Stomach (tissue), 9 donors: ENCODE results near the gene PRKAR2B. TPM values are rescaled to one million over a fixed set of nuclear protein-coding genes. Genes with fewer than 3 reads are reported as not detected.

Source experiments
- DNase-seq, 2 donors: peaks; one replicate each; pipeline versions ENCODE4 v3.0.0 to v3.0.0-alpha.2; 2013 to 2019
- H3K27ac ChIP-seq, 5 donors: fragments of 200-600 bp in 4 of 5; sonication (generic) in 4 of 5; one replicate each; pipeline ENCODE4 v1.5.1; 2013 to 2019; ENCODE audit warnings: mild to moderate bottlenecking in 1 of 5, moderate library complexity in 1 of 5
- H3K27me3 ChIP-seq, 3 donors: fragments of 200-600 bp; sonication (generic); one replicate each; pipeline ENCODE4 v1.5.1; 2017 to 2019; ENCODE audit warnings: mixed run types in 1 of 3
- H3K36me3 ChIP-seq, 4 donors: fragments of 200-600 bp; sonication (generic); 1 replicate in 3 of 4; 2 replicates in 1 of 4; pipeline ENCODE4 v1.5.1; 2016 to 2019
- H3K4me1 ChIP-seq, 4 donors: fragments of 200-600 bp; sonication (generic); one replicate each; pipeline ENCODE4 v1.5.1; 2016 to 2019
- H3K4me3 ChIP-seq, 4 donors: fragments of 200-600 bp; sonication (generic) in 3 of 4; one replicate each; pipeline ENCODE4 v1.5.1; 2016 to 2019; ENCODE audit warnings: mild to moderate bottlenecking in 1 of 4
- H3K9me3 ChIP-seq, 4 donors: fragments of 200-600 bp; sonication (generic); one replicate each; pipeline ENCODE4 v1.5.1; 2016 to 2019
- EP300 ChIP-seq: sonication (generic); formaldehyde crosslinking; IDR thresholded peaks from one replicate; pipeline ENCODE4 v1.6.1; 2017; ENCODE audit warnings: antibody characterized with exemption
- POLR2A ChIP-seq, 4 donors: fragments of 450-650 bp; IDR thresholded peaks; one replicate each; pipeline ENCODE4 v1.6.1; 2016; ENCODE audit warnings: antibody characterized with exemption in 4 of 4, control low read depth in 2 of 4, mild to moderate bottlenecking in 1 of 4, moderate library complexity in 1 of 4
- POLR2AphosphoS5 ChIP-seq, 3 donors: sonication (generic); formaldehyde crosslinking; IDR thresholded peaks; one replicate each; pipeline ENCODE4 v1.6.1; 2016; ENCODE audit warnings: antibody characterized with exemption in 3 of 3
- WGBS, 5 donors: extraction: QIAGEN DNeasy Blood & Tissue Kit in 3 of 5; methylation state at CpG; one replicate each; pipeline versions ENCODE4 v1.1.5 to v1.1.7; 2013 to 2018; 5-methylcytosine and 5-hydroxymethylcytosine counted together
- intact Hi-C: fragments of 100-400 bp; cut with DNase I; formaldehyde crosslinking; loops from one replicate; pipeline ENCODE4 v1.15.1; 2023; ENCODE audit warnings: low total_unique reads
- polyA plus RNA-seq, 3 donors: library from polyadenylated mRNA; stranded (reverse); fragments of 200-250 nt; gene quantifications; one replicate each; pipeline ENCODE4 v1.2.3, GENCODE V29; 2013
- total RNA-seq, 5 donors: library from RNA; depleted of rRNA; stranded (reverse); fragments of >200 nt; gene quantifications; one replicate each; pipeline versions ENCODE4 v1.1.0 to v1.2.3, GENCODE V29; 2014 to 2016
- TF ChIP-seq, protein P1 (sequence below), 7 experiments: fragments of 450-650 bp in 4 of 7; fragments of 200-600 bp in 3 of 7; sonication (generic) in 3 of 7; IDR thresholded peaks; one replicate each; pipeline ENCODE4 v1.5.1; 2016 to 2019; ENCODE audit warnings: antibody characterized with exemption in 7 of 7, control low read depth in 2 of 7, mild to moderate bottlenecking in 1 of 7
- donor health status: healthy with polysubstance abuse.
- donor health status: Bipolar disorder and iron deficiency.
- donor health status: healthy.

PRKAR2B gene
- total and polyA plus RNA-seq, 8 donors, result 4.7 to 39.6 (median 15.2) TPM

DNA sequence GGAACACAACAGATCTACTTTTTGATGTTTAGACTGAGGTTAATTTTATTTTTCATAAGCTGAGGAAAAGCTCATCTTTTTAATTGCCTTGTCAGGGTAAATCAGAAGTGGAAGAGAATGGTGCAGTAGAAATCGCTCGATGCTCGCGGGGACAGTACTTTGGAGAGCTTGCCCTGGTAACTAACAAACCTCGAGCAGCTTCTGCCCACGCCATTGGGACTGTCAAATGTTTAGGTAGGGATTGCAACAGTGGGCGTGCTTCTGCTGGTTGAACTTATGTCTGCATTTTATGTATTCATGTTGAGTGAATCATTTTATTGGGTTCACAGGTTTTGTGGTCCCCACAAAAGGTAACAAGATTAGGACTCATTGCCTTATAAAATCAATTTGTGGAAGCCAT, 112.6 kb downstream of the PRKAR2B start:
- DNase-seq, result no peak
- Histone ChIP-seq H3K36me3 (peaks cover 0 to 4% (median 0%) of the 10 kb centered on the region in 4 donors), H3K4me3 (no peak overlapping the region), H3K27me3 (no peaks in the 10 kb centered on the region), H3K9me3 (no peaks in the 10 kb centered on the region), H3K27ac (no peak overlapping the region), H3K4me1 (no peaks in the 10 kb centered on the region)
- TF ChIP-seq, protein P1, sequence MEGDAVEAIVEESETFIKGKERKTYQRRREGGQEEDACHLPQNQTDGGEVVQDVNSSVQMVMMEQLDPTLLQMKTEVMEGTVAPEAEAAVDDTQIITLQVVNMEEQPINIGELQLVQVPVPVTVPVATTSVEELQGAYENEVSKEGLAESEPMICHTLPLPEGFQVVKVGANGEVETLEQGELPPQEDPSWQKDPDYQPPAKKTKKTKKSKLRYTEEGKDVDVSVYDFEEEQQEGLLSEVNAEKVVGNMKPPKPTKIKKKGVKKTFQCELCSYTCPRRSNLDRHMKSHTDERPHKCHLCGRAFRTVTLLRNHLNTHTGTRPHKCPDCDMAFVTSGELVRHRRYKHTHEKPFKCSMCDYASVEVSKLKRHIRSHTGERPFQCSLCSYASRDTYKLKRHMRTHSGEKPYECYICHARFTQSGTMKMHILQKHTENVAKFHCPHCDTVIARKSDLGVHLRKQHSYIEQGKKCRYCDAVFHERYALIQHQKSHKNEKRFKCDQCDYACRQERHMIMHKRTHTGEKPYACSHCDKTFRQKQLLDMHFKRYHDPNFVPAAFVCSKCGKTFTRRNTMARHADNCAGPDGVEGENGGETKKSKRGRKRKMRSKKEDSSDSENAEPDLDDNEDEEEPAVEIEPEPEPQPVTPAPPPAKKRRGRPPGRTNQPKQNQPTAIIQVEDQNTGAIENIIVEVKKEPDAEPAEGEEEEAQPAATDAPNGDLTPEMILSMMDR (IDR thresholded peaks at IDR 0.05), result no peak
- TF ChIP-seq POLR2A (IDR thresholded peaks at IDR 0.05) (no peak), EP300 (no peak), POLR2AphosphoS5 (IDR thresholded peaks at IDR 0.05) (no peak)
- intact Hi-C loops, result no loop called here
- WGBS, 5 donors, result 90 to 97% (median 95%) methylated on average over 7 of the region's 7 CpGs

DNA sequence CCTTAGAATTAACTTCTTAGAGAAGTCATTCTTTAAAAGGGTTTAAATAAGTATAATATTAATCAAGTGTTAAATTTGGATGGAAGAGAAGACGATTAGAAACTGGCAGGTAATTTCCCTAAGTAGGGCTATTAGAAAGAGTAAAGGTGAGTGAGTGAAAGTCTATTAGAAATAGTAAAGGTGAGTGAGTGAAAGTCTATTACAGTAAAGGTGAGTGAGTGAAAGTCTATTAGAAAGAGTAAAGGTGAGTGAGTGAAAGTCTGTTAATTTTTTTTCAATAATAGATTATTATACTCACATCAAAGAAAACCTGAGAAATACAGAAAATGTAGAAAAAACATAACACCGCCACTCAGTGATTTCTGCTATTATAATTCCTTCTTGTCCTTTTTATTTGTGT, 113.5 kb downstream of the PRKAR2B start:
- WGBS, 5 donors, result 77 to 90% (median 82%) methylated on average over 2 of the region's 2 CpGs
- Histone ChIP-seq H3K27me3 (no peaks in the 10 kb centered on the region), H3K9me3 (no peaks in the 10 kb centered on the region), H3K4me1 (no peaks in the 10 kb centered on the region), H3K4me3 (no peak overlapping the region), H3K27ac (no peak overlapping the region), H3K36me3 (peaks cover 0 to 4% (median 0%) of the 10 kb centered on the region in 4 donors)
- intact Hi-C loops, result no loop called here
- TF ChIP-seq POLR2AphosphoS5 (IDR thresholded peaks at IDR 0.05), result no peak
- TF ChIP-seq, protein P1 (IDR thresholded peaks at IDR 0.05), result no peak
- no peak for TF ChIP-seq EP300
- TF ChIP-seq POLR2A (IDR thresholded peaks at IDR 0.05), result no peak
- DNase-seq, result no peak

DNA sequence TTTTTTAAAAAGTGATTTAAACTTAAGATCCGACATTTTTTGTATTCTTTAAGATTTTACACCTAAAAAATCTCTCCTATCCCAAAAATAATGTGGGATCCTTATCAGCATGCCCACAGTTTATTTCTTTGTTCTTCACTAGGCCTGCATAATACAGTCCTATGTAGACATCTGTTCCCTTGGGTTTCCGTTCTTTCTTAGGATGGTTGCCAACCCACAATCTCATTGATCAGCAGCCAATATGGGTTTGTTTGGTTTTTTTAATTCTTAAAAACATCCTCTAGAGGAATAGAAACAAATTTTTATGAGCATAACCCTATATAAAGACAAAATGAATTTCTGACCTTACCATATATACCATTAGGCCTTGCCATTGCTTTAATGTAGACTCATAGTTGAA, 115.9 kb downstream of the PRKAR2B start:
- H3K36me3 ChIP-seq, result no peaks in the 10 kb centered on the region
- intact Hi-C loops, result no loop called here

DNA sequence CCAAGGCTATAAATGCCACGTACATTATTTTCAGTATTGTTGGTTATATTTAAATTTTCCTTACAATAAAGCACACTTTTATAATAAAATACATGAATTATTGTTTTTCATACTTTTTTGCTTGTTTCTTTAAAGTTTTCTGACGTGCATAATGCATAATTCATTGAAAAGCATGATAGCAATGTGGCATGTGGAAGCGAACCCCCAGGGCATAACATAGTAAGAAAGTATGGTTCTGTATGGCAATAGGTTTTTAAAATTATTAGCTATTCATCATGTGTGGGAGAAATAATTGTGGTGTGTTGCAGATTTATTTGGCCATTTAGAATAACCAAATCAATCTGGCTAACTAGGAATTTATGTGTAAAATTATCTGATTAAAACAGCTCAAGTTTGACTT, 116.9 kb downstream of the PRKAR2B start:
- intact Hi-C loops, result no loop called here
- no peaks in the 10 kb centered on the region for H3K36me3 ChIP-seq
- H3K27ac ChIP-seq, result no peak overlapping the region
- no peaks in the 10 kb centered on the region for H3K9me3 ChIP-seq
- WGBS, 5 donors, result 83 to 89% (median 88%) methylated on average over 3 of the region's 3 CpGs
- no peak for DNase-seq
- no peaks in the 10 kb centered on the region for H3K4me1 ChIP-seq
- TF ChIP-seq POLR2A (IDR thresholded peaks at IDR 0.05) (no peak), EP300 (no peak), POLR2AphosphoS5 (IDR thresholded peaks at IDR 0.05) (no peak)
- TF ChIP-seq, protein P1 (IDR thresholded peaks at IDR 0.05), result no peak
- no peak overlapping the region for H3K4me3 ChIP-seq
- H3K27me3 ChIP-seq, result no peaks in the 10 kb centered on the region

More for the DNA sequence above, 115.9 kb downstream of the PRKAR2B start:
- no peak for DNase-seq
- Histone ChIP-seq H3K4me3 (no peak overlapping the region), H3K27ac (no peak overlapping the region), H3K4me1 (no peaks in the 10 kb centered on the region), H3K9me3 (no peaks in the 10 kb centered on the region), H3K27me3 (no peaks in the 10 kb centered on the region)
- TF ChIP-seq POLR2AphosphoS5 (IDR thresholded peaks at IDR 0.05), result no peak
- TF ChIP-seq POLR2A (IDR thresholded peaks at IDR 0.05), result no peak
- TF ChIP-seq, protein P1 (IDR thresholded peaks at IDR 0.05), result no peak
- TF ChIP-seq EP300, result no peak
- WGBS, 5 donors, result 65 to 86% (median 70%) methylated on average over 2 of the region's 2 CpGs
